ENCODE results near the gene TTL.
"Not testable (repeated sequence)": the region's sequence is repeated elsewhere in the genome, so short reads cannot be mapped to it uniquely, and the experiment has no call there.

The TTL gene

GRCh38 chr2:112524276-112524675 is 42.3 kb downstream of the TTL start:
- not testable (repeated sequence) for DNase-seq

GRCh38 chr2:112528541-112528940 is 46.6 kb downstream of the TTL start:
- DNase-seq = no peak

- DNase-seq = no peak
Observed at GRCh38 chr2:112529757-112530156, 47.8 kb downstream of the TTL start.

GRCh38 chr2:112530728-112531127 is 48.8 kb downstream of the TTL start:
- DNase-seq = no peak

GRCh38 chr2:112534826-112535225 is 52.9 kb downstream of the TTL start:
- no peak for DNase-seq

GRCh38 chr2:112536665-112537064 is 54.7 kb downstream of the TTL start:
- not testable (repeated sequence) for DNase-seq

- no peak for DNase-seq
Observed at GRCh38 chr2:112539306-112539705, 57.4 kb downstream of the TTL start.

- no peak for DNase-seq
Observed at GRCh38 chr2:112540906-112541305, 59.0 kb downstream of the TTL start.

GRCh38 chr2:112541315-112542122 is 59.6 kb downstream of the TTL start:
- peak; percentile 90 for DNase-seq

- peak; percentile 90 for DNase-seq
Observed at GRCh38 chr2:112542123-112542983, 60.4 kb downstream of the TTL start, which contains the start of gene POLR1B. Gene POLR1B (plus strand): TSS chr2:112542465. CDS start chr2:112542495, 30 bp downstream.

- DNase-seq = no peak
Observed at GRCh38 chr2:112542984-112543661, 61.2 kb downstream of the TTL start.

- no peak for DNase-seq
Observed at GRCh38 chr2:112547333-112547732, 65.4 kb downstream of the TTL start.

- no peak for DNase-seq
Observed at GRCh38 chr2:112548980-112549379, 67.0 kb downstream of the TTL start.

- no peak for DNase-seq
Observed at GRCh38 chr2:112566104-112566503, 84.1 kb downstream of the TTL start.

GRCh38 chr2:112566508-112566907 is 84.6 kb downstream of the TTL start:
- not testable (repeated sequence) for DNase-seq

- DNase-seq = no peak
Observed at GRCh38 chr2:112572005-112572404, 90.0 kb downstream of the TTL start.

GRCh38 chr2:112577756-112578155 is 95.8 kb downstream of the TTL start:
- DNase-seq = no peak

GRCh38 chr2:112579241-112579640 is 97.3 kb downstream of the TTL start:
- no peak for DNase-seq

- DNase-seq = no peak
Observed at GRCh38 chr2:112580084-112580483, 98.1 kb downstream of the TTL start.

- DNase-seq = no peak
Observed at GRCh38 chr2:112582314-112582746, 100.4 kb downstream of the TTL start.

- DNase-seq = no peak
Observed at GRCh38 chr2:112583497-112584133, 101.7 kb downstream of the TTL start.

- DNase-seq = peak; percentile 96
Observed at GRCh38 chr2:112584134-112584890, 102.4 kb downstream of the TTL start, which contains the start of gene CHCHD5. Gene CHCHD5 (plus strand): TSS chr2:112584609. CDS start chr2:112584648, 39 bp downstream.
